A549 treated with Hydrocortisone at 1 μM for 4 hours (cell line): Measurements from ENCODE around the gene CIB2. TPM values are rescaled to one million over a fixed set of nuclear protein-coding genes. Genes with fewer than 3 reads are reported as not detected.

Source experiments
- total RNA-seq: library from RNA; stranded (reverse); fragments of 200-300 nt; extraction: Qiagen RNA extraction; gene quantifications from 5 replicates; pipeline ENCODE4 v1.2.3, GENCODE V29; 2022

The CIB2 gene
- total RNA-seq = 26.1 to 30.0 TPM (median 28.1 TPM) in 5 replicates

GRCh38 chr15:78131295-78132061 lies at the start of gene CIB2:
CIB2 (minus strand) TSS chr15:78131445; CDS start chr15:78131215, 230 bp downstream.

GRCh38 chr15:78149068-78149804 lies 18.0 kb upstream of the CIB2 start, which contains the start of gene IDH3A:
IDH3A (plus strand) TSS chr15:78149362; CDS start chr15:78149404, 42 bp downstream.

GRCh38 chr15:78092261-78093041 lies 38.8 kb downstream of the CIB2 start, which contains the start of gene SH2D7:
SH2D7 (plus strand) TSS chr15:78092561; CDS start chr15:78092585, 24 bp downstream.

GRCh38 chr15:78077053-78077870 lies 54.0 kb downstream of the CIB2 start, which contains the start of gene TBC1D2B:
TBC1D2B (minus strand) TSS chr15:78077711; CDS start chr15:78077652, 59 bp downstream.

Other genes with a start within 250 kb of the CIB2 start
- gene TBC1D2B, start 53.7 kb downstream of the CIB2 start, total RNA-seq = 14.3 to 18.4 TPM (median 16.4 TPM) in 5 replicates
- gene SH2D7, start 38.9 kb downstream of the CIB2 start, total RNA-seq = not detected in 5 replicates
- 61.4 to 113 TPM (median 66.0 TPM) in 5 replicates for gene IDH3A, start 17.9 kb upstream of the CIB2 start, total RNA-seq
- gene ACSBG1, start 103.1 kb upstream of the CIB2 start, total RNA-seq = 0.07 to 0.25 TPM (median 0.17 TPM) in 5 replicates
- 0.05 to 0.08 TPM in 2 of 5 replicates, not detected in the others for gene DNAJA4, start 133.1 kb upstream of the CIB2 start, total RNA-seq
- gene SKIC8, start 168.2 kb upstream of the CIB2 start, total RNA-seq = 79.6 to 118 TPM (median 86.2 TPM) in 5 replicates
- 0.68 to 2.0 TPM (median 1.1 TPM) in 5 replicates for gene CRABP1, start 208.9 kb upstream of the CIB2 start, total RNA-seq